HG03342 (cell line): Measurements from ENCODE around the gene CCDC34.

Experiments
- ATAC-seq: cut with Tn5 transposase; IDR thresholded peaks from one replicate; pipeline ENCODE4 v1.9.1; 2021; ENCODE audit warnings: mild to moderate bottlenecking, moderate library complexity; ENCODE audit not compliant: unreplicated experiment

CCDC34 gene

DNA sequence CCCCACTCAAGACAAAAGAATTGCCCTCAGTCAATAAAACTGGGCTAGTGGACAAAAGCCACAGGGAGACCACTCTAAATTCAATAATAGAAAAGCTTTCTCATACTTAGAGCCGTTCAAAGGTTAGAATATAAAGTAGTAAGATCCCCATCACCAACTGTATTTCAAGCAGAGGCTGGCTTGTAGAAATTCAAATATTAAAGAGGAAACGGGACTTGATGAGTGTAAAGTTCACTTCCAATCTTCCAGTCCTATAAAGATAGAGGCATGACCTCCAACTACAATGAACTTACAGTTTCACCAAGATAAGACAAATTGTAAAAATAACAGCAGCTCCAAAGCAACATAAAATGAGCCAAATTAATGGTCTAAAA is 70.4 kb downstream of the CCDC34 start:
- ATAC-seq = no peak

- no peak for ATAC-seq
Measured at GRCh38 chr11:27291954-27292636, 70.9 kb downstream of the CCDC34 start.

- ATAC-seq = no peak
Measured at GRCh38 chr11:27291302-27291889, 71.6 kb downstream of the CCDC34 start.

GRCh38 chr11:27290261-27291050 is 72.6 kb downstream of the CCDC34 start:
- ATAC-seq = no peak
